GM19043 (cell line): Measurements from ENCODE around the gene C16orf95.

Source experiments
- ATAC-seq: cut with Tn5 transposase; IDR thresholded peaks from one replicate; pipeline ENCODE4 v1.9.1; 2021; ENCODE audit warnings: low read depth; ENCODE audit not compliant: unreplicated experiment

C16orf95 gene

DNA sequence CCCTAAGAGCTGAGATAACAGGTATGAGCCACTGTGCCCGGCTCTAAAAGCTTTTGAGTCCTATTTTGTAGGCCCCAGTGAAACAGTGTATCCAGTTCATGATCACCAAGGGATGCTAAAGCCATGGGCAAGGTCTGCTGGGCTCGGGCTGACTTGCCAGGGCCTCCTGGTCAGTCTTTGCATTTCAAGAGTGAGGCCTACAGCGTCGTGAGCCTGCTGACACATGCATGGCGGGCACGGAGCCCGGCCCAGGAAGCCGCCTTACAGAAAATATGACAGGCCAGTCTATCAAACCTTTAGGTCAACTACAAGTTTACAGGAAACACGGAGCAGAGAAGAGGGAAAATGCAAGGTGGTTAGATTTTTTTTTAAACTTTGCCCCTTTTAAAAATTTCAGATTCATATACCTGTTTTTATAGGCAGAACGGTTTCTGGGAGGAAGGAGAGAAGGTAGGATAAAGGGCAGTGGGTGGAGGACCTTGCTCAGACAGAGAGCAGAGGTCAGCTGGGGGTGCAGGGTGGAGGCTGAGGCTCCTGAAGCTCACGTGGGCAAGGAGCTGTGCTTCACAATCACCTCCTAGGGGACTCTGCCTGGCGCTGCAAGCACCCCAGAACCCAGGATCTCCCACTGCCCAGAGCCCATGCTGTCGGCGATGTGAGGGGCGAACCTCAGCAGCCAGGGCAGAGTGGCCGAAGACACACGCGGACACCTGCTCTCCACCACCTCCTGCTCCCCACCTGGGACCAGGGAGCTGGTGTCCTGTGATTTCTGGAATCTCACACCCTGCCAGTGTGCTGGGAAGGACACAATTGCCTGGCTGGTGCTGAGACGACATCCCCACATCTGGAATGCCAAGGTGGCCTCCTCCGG, 21.3 kb downstream of the C16orf95 start:
- ATAC-seq, result no peak

DNA sequence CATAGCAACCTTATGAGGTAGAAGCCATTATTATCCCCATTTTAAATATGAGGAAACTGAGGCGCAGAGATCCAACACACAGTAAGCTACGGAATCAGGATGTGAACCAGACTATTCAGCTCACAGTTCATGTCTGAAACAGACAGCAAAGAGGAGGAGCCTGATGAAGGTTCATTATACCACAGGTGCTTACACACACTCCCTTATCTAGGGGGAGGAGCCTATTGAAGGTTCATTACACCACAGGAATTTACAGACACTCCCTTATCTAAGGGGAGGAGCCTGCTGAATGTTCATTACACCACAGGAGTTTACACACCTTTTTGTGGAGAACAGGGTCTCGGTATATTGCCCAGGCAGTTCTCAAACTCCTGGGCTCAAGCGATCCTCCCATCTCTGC, 21.9 kb downstream of the C16orf95 start:
- ATAC-seq, result no peak

DNA sequence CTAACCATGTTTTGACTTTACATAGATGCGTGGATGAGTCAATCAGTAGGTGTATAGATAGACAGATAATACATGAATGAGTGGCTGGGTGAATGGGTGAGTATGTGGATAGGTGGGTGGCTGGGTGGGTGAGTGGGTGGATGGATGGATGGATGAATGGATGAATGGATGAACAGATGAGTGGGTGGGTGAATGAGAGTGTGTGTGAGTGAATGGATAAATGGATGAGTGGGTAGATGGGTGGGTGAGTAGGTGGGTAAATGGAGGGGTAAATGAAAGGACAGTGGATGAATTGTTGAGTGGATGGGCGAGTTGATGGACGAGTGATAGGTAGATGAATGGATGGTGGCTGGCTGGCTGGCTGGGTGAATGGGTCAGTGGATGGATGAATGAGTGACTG, 23.2 kb downstream of the C16orf95 start:
- no peak for ATAC-seq

DNA sequence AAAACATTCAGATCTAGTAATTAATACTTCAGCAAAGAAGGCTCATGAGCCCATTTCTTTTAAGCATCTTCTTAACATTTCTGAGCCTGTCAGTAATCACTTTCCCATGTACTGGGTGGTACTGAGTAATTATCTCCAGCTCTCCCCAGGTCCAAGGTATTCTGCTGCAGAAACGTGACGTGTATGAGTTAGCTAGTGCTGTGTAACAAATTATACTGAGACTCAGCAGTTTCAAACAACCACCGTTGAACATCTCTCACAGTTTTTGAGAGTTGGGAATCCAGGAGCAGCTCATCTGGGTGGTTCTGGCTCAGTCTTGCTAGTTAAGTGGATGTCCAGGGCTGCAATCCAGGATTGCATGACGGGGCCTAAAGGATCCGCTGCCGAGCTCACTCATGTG, 25.2 kb downstream of the C16orf95 start:
- no peak for ATAC-seq

DNA sequence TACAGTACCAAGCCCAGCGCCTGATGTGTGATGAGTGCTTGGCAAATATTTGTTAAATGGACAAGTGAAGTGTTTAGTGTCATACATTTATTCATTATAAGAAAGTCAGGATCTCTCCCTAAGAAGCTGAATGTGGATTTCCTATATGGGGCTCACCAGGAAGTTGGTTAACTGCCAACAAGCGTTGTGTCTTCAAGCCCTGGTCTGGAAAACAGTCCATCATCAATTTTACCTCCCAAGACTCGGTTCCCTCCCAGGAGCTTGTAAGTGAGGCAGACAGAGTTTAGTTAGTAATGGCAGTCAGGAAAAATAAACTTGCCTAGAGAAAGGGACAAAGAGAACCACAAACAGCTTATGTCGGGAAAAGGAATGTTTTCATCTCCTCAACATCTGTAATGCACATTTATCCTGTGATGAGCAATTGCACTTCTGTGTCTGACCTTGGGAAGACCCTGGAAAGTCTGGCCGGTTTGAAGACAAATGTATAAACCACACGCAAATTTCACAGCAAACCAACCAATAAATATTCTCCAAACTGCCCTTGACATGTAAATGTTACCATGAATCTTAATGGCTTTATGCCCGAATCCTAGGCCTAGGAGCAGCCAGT, 28.3 kb downstream of the C16orf95 start:
- ATAC-seq, result no peak

DNA sequence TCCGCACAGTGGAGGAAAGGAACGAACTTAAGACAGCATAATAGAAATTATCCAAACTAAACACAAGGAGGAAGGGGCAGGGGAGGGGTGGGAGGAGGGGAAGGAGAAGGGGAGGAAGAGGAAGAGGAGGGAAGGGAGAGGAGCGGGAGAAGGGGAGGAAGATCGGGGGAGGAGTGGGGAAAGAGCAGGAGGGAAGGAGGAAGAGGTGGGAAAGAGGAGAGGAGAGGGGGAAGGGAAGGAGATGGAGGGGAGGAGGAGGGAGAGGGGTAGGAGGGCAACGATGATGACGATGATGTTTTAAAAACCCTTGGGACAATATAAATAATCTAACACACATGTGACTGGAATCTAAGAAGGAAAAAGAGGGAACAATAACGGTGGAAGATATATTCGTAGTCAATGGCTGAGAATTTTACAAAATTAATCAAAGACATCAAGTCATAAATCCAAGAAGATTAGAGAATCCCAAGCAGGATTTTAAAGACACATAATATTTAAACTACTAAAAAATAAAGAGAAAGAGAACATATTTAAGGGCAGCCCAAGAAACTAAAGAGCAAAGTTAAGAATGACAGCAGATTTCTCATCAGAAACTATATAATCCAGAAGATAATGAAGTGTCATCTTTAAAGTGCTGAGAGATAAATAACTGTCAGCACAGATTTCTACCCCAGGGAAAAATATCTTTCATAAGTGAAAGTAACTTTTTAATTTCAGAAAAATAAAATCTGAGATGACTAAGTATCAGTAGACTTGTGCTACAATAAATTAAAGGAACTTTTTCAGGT, 30.2 kb downstream of the C16orf95 start:
- no peak for ATAC-seq

DNA sequence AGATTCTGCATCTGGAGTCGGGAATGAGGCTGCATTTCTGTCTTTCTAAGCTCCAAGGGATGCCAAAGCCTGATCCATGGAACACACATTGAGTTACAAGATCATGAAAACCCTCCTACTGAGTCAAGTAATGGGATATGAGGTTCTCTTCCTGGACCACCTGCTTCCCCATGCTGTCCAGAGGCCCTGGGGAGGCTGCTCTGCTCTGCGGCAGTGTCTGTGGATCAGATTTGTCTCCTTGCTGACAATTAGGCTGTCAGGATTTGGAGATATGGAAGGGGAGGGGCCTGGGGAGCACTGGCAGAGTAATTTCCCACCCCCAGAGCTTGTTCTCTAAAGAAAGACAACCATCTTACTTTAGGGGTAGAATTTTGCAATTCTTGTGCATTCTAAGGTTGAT, 33.0 kb downstream of the C16orf95 start:
- no peak for ATAC-seq

DNA sequence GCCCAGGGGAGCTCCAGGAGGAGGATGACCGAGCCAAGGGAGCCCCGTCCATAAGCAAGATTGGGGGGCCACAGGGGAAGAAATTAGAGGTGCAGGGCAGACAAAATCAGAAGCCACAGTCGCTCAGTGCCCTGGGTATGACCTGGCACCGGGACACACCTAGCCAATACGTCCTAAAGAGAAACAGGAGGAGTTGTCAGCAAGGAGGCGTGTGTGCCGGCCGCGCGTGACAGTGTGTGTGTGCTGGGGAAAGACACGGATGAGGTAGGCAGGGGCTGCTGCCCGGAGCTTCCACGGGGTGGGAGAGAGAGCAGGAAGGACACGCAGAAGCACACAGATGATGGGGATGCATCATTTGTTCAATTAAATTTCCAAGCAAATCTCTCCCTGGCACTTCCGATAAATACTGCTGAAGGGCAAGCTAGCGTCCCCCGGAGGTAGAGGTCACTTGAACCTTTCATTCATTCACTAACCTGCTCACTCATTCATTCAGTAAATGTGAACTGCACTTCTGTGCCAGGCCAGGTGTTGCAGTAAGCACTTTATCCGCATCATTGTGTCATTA, 38.0 kb downstream of the C16orf95 start:
- ATAC-seq, result no peak

DNA sequence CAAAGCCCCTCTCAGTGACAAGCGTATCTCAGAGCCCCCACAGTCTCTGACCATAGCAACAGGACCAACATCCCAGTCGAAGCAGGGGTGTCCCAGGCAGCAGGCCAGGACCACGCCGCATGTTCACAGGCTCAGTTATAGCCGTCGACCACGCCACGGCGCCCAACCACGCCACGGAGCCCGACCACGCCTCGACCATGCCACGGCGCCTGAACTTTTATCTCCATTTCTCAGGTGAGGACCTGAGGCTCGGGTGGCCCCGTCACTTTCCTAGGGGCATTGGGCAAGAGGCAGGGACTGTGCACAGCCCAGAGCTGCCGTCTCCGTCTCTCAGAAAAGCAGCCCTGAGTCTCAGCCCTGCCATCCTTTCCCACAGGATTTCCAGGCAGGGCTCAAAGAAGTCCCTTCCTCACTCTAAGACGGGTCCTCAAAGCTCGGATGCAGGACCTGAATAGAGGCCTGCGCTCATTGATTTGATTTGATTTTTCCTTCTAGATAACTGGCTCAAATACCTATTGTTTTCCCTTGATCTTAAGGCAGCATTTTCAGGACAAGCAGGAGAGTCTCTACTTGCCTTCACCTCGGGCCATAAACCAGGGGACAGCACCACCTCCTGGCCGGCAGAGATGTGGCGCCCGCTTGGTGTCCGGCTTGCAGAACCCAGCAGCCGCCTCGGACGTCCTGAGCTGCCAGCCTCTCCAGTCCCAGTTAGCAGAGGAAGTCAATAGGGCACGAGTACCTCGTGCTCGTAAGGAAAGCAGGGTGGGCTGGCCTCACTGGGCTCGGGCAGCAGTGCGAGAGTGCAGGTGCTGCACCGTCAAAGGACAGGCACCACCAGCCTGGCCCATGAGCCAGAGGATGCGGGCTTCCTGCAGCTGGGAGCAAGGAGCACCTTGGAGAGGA, 38.8 kb downstream of the C16orf95 start:
- ATAC-seq, result no peak

DNA sequence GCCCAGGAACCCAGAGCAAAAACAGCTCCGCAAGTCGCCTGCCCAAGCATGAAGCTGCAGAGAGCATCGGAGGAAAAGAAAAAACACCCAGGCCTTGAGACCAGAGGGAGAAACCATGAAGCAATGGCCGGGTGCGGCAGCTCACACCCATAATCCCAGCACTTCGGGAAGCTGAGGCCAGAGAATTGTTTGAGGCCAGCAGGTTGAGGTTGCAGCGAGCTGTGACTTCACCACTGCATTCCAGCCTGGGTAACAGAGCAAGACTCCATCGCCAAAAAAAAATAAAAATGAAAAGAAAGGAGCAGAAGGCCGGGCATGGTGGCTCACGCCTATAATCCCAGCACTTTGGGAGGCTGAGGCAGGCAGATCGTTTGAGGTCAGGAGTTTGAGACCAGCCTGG, 40.3 kb downstream of the C16orf95 start:
- ATAC-seq, result no peak

DNA sequence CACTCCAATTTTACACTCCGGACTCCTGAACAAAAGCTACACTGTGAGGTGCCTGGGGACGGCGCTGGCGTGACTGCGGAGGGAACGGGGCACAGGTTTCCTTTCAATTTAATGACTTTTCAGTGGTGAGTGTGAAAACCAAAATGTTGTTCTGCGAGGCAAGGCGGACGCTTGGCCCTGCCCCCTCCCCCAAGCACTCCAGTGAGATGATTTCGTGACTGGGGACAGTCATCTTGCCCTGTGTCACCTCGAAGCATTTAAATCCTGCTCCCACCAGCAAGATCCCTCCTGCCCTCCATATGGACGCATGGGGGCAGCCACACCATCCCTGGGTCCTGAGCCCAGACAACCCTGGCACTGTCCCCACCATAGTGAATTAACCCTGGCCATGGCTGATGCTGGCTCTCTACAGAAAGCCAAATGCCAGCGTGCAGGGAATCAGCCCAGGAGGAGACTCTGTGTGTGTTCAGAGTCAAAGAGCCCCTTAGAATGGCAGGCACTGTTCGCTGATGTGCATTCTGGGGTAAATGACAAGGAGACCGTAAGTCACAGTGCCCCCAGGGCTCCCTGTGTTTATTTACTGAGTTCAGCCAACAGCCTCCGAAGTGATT, 41.0 kb downstream of the C16orf95 start:
- no peak for ATAC-seq

DNA sequence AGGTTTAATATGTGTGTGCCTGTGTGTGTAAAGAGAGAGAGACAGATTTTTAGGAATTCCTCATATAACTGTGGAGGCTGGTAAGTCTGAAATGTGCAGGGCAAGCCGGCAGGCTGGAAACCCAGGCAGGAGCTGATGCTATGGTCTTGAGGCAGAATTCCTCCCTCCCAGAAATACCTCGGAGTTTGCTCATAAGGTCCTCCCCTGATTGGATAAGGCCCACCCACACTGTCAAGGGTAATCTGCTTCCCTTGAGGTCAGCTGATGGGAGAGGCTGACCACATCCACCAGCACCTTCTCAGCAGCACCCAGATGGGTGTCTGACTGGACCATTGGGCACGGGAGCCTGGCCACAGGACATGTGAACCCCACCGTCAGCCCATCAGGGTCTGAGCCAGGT, 42.4 kb downstream of the C16orf95 start:
- no peak for ATAC-seq

DNA sequence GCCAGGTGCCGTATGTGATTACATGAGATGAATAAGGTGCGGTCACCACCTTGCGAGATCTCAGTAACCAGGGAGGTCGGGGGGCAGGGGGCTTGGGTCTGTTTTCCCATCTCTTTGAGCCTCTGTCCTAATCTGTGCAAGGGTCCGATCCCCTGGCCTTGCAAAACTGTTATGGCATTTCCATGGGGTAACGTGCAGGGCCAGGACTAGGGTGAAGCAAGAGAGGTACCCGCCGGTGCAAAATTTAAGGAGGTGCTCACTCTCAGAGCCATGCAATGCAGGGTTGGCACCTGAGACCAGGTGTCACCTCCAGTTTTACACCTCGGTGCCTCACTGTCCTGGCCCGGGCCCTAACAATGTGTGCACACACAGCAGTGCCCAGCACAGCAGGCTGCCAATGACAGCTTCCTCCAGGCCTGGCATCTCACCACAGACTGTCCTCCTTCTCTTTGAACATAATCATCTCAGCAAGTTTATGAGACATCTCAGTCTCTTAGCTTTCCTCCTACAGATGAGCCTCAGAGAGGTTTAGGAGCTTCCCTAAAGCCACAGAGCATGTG, 43.6 kb downstream of the C16orf95 start:
- ATAC-seq, result no peak

DNA sequence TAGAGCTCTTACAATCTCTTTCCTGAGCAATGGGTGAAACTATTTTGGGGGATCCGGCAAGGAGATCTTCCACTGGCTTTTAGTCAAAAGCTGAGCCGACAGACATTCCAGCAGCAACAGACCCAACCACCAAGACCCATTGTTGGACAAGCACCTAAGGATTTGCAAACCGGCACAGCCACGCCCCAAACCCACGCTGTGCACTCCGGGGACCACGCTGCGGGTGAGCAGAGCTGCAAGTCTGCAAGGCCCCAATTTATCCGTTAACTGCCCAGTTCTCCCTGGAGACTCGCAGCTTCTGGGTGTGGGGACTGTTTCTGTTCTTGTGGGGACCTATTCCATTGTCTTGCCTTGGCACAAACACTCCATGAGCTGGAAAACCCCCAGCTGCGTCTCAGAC, 45.9 kb downstream of the C16orf95 start:
- no peak for ATAC-seq

DNA sequence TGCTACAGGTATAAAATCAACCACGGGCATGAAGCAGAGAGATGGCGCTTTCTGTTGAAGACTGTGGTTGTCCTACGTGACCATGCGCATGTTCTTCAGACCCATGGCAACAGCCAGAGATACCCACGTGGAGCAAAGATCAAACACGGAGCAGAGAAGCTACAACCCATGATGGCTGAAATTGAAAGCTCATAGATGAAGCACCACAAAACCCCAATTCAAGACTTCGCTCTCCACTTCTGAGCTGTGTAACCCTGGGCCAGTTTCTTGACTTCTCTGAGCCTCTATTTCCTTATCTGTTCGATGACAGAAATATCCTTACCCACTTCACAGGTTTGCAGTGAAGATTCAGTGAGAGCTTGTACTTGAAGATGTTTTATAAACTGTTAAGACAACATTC, 49.6 kb downstream of the C16orf95 start:
- ATAC-seq, result no peak

DNA sequence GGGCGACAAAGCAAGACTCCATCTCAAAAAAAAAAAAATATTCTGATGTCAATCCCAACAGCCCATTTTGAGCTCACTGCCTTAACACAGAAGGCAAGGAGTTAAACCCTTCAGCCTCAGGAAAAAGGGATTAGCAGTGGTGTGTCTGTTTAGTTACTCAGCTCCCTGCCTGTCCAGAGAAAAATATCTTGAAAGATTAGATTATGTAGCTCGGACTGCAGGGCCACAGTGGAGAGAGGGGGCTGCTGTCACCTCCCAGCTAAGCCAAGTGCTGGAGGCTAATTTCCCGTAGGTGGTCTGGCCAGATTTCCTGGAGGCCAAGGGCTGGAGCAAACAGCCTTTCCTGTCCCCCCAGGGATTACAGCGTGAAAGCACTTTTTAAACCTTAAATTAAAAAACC, 50.3 kb downstream of the C16orf95 start:
- no peak for ATAC-seq

DNA sequence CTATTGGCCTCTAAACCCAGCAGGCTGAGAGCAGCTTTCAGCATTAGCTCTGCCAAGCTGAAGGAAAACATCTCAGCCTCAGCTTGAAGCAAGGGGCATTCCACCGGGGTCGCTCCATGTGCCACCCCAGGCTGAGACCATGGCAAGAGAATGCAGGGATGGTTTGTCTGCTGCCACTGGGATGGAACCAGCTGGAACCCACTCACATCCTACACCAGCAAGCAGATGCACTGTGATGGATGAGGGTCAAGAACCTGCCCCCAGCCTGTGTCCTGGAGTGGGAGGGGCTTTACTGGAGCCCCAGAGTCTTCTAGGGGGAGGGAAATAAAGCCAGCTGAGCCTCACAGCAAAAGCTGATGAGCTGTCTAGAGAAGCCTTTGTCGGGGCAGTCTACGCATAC, 51.9 kb downstream of the C16orf95 start:
- no peak for ATAC-seq

DNA sequence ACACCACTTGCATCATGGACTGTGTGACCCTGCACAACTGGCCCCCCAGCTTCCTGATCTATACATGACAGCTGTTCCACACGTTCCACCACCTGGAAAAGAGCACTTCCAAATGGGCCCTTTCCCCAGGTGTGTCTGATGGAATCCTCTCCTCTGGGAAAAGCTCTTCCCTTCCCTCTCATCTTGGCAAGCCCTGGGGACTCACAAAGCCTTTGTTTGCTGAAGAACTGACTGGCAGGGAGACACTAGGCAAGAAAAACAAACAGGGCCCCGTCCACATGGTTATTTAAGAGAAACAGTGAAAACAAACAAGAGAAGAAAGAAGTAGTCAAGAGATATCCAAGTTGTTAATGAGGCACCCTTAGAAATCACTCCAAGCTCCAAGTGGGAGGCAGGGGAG, 52.6 kb downstream of the C16orf95 start:
- ATAC-seq, result no peak

DNA sequence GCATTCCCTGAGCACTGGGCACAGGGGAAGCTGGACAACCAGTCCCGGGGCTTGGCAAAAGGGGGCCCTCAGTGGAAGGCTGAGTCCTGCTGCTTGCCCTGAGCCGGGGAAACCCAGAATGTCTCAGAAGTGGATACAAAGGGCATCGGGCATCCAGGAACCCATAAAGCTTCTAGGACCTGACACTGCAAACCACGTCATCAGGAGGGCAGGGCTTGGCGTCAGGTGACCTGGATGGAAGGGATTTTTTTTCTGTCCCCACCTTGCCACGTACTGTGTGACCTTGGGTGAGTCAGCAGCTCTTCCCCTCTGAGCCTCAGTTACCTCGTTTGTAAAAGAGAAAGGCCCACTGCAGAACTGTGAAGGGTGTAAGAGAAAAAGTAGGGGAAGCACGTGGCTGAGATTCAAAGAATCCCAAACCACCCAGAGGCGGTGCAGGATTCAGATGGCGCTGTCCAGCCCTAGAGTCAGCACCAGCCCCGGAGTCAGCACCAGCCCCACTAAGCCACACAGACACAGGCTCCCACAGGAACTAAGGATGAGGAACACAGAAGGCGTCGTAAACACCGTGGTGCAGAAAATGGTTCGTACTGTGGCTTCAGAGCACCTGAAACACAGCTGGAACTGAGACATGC, 53.7 kb downstream of the C16orf95 start:
- no peak for ATAC-seq
